NCI-H1417 treated with DMSO at 0.1 percent for 48 hours (cell line): ENCODE measurements around the gene CHRD.
A peak's percentile ranks its signal among the peaks of the same experiment; 100 is the strongest.

Experiments used
- DNase-seq: peaks from one replicate; lab custom pipeline; 2025; lab: John Stamatoyannopoulos, UW

CHRD gene

DNA sequence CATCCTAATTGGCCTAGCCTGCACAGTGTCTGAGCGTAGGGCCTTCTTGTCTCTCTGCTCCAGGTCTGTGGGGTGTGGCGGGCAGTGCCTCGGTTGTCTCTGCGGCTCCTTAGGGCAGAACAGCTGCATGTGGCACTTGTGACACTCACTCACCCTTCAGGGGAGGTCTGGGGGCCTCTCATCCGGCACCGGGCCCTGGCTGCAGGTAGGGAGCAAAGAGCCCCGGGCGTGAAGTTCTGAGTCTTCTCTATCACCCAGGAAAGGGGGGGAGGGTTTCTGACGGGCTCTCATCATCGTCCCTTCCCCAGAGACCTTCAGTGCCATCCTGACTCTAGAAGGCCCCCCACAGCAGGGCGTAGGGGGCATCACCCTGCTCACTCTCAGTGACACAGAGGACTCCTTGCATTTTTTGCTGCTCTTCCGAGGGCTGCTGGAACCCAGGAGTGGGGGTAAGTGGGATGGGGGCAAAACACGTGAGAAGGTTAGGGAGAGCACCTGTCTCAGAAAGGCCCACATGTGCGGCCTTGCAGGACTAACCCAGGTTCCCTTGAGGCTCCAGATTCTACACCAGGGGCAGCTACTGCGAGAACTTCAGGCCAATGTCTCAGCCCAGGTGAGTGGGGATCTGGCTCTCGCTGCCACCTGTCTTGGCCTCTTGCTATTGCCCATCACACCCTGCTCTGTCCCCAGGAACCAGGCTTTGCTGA, 2.6 kb downstream of the CHRD start:
- DNase-seq, result no peak

DNA sequence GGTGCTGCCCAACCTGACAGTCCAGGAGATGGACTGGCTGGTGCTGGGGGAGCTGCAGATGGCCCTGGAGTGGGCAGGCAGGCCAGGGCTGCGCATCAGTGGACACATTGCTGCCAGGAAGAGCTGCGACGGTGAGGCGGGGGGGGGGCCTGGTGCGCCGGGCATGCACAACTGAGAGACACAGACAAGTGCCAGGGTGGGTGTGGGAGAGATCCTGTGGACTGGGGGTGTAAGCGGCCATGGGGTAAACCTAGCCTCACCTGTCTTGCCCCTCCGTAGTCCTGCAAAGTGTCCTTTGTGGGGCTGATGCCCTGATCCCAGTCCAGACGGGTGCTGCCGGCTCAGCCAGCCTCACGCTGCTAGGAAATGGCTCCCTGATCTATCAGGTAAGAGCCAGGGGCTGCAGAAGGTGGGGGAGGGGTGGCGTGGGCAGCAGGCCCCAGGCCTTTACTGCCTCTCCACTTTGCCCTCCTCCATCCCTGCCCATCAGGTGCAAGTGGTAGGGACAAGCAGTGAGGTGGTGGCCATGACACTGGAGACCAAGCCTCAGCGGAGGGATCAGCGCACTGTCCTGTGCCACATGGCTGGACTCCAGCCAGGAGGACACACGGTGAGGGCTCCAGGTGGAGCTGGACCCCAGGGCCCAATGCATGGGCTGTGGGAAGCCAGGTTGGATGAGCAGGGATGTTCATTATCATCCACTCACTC, 3.3 kb downstream of the CHRD start:
- DNase-seq, result no peak

DNA sequence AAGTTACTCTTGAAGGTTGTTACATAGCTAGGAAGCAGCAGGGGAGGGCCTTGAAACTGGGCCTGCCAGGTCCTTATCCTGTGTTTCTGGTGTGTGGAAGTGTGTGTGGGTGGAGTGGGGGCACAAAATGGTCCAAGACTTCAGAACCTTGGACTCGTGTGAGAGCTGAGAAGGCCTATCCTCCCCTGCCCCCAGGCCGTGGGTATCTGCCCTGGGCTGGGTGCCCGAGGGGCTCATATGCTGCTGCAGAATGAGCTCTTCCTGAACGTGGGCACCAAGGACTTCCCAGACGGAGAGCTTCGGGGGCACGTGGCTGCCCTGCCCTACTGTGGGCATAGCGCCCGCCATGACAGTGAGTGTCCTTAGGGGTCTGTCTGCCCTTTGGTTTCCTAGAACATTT, 4.5 kb downstream of the CHRD start:
- no peak for DNase-seq

DNA sequence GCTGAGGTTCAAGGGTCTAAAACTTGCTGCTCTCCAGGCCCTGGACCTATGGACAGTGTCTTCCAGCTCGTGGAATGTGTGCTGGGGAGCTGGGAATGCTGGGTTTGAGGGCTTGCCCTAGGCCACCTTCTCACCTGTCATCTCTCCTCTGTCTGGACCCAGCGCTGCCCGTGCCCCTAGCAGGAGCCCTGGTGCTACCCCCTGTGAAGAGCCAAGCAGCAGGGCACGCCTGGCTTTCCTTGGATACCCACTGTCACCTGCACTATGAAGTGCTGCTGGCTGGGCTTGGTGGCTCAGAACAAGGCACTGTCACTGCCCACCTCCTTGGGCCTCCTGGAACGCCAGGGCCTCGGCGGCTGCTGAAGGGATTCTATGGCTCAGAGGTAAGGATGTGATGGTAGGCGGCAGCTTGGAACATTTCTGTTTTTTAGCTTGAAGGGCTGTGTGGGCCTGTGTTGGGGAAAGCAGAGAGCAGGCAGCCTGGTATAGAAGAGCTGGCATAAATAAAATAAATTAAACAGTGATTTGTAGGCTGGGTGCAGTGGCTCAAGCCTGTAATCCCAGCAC, 5.1 kb downstream of the CHRD start:
- no peak for DNase-seq

DNA sequence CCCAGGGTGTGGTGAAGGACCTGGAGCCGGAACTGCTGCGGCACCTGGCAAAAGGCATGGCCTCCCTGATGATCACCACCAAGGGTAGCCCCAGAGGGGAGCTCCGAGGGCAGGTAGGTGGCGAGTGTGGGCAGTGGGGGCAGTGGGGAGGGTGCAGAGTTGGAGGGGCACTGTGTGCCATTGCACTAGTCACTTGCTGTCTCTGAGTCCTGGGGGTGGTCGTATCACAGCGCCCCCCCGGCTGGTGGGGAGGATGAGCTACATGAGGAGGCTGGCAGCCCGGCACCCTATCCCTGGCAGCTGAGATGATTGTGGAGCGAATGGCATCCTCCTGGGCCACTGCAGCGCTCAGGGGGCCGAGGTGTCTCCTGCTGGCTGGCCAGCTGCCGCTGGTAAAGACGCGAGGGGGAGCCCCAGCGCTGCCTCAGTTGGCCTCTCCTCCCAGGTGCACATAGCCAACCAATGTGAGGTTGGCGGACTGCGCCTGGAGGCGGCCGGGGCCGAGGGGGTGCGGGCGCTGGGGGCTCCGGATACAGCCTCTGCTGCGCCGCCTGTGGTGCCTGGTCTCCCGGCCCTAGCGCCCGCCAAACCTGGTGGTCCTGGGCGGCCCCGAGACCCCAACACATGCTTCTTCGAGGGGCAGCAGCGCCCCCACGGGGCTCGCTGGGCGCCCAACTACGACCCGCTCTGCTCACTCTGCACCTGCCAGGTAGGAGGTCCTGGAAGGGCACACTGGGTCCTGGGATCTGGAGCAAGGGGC, 6.4 kb downstream of the CHRD start:
- DNase-seq, result no peak

DNA sequence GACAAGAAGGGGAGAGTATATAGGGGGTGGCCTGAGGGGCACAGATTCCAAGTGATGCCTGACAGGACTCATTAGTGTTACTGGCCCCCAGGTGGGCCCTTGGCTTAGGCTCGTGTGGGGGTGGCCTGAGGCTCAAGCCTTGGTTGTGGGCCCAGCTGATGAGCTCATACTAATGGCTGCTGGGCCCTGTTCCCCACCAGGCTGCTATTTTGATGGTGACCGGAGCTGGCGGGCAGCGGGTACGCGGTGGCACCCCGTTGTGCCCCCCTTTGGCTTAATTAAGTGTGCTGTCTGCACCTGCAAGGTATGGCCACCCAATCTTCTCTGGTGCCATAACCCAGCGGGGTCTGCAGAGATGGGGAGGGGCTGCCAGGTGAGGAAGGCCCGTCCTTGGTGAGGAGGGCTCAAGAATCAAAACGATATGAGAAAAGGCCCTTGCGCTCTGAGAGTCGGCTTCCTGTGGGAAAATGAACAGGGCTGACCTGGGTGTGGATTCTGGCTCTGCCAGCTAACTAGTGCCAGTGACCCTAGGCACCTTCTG, 7.4 kb downstream of the CHRD start:
- no peak for DNase-seq

DNA sequence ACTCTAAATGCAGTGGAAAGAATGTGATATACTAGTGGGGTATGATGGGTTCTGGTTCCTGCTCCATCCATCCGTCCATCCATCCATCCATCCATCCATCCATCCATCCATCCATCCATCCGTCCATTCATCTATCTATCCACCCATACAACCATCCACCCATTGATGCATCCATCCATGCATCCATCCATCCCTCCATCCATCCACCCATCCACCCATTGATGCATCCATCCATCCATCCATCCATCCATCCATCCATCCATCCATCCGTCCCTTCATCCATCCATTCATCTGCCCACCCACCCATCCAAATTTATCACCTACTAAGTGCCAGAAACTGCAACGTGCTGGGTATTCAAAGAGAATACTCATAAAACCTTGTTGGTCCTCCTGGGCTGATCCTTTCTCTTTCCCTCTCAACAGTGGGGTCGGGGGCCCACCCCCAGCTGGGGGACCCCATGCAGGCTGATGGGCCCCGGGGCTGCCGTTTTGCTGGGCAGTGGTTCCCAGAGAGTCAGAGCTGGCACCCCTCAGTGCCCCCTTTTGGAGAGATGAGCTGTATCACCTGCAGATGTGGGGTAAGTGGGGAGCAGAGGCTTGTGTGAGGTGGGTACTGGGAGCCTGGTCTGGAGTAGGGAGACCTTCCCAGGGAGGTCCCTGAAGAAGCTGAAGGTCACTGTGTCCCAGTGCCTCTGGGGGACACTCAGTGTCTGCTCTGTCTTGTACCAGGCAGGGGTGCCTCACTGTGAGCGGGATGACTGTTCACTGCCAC, 8.5 kb downstream of the CHRD start:
- no peak for DNase-seq

DNA sequence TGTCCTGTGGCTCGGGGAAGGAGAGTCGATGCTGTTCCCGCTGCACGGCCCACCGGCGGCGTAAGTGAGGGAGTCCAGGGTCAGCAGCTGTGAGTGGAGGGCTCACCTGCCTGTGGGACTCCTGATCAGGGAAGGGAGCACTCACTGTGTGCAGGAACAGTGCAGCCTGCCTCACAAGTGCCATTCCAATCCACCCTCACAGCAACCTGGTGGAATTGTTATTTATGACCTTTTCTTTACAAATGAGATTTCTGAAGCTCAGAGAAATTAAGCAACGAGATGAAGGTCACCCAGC, 9.0 kb downstream of the CHRD start:
- DNase-seq, result no peak

DNA sequence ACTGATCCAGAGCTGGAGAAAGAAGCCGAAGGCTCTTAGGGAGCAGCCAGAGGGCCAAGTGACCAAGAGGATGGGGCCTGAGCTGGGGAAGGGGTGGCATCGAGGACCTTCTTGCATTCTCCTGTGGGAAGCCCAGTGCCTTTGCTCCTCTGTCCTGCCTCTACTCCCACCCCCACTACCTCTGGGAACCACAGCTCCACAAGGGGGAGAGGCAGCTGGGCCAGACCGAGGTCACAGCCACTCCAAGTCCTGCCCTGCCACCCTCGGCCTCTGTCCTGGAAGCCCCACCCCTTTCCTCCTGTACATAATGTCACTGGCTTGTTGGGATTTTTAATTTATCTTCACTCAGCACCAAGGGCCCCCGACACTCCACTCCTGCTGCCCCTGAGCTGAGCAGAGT, 9.5 kb downstream of the CHRD start:
- DNase-seq, result no peak

DNA sequence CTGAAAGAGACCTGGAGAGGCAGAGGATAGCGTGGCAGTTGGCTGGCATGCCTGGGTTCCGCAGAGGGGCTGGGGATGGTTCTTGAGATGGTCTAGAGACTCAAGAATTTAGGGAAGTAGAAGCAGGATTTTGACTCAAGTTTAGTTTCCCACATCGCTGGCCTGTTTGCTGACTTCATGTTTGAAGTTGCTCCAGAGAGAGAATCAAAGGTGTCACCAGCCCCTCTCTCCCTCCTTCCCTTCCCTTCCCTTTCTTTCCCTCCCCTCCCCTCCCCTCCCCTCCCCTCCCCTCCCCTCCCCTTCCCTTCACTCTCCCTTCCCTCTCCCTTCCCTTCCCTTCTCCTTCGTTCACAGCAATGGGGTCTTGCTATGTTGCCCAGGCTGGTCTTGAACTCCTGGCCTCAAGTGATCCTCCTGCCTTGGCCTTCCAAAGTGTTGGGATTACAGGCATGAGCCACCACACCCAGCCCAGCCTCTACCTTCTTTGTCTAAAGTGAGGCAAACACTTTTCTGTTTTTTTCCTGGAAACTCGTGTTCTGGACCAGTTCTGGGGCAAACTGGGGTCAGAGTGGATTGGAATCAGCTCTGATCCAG, 10.2 kb downstream of the CHRD start:
- no peak for DNase-seq

DNA sequence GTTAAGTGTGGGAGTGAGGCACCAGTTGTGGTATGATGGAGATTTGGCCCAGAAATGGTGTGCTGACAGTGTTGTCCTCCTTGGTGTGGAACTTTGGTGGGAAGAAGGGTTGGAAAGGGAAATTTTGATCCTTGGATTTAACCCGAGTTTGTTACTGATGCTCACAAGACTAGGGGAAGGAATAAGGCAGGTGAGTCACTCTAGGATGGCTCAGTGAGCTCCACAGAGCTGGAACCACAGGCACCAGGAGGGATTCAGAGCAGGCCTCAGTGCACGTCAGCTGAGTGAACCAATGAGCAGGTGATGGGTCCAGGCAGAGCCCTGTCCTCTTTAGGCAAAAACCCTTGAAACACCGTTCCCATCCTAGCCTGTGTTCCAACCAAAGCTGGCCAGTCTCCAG, 11.4 kb downstream of the CHRD start:
- DNase-seq, result no peak

DNA sequence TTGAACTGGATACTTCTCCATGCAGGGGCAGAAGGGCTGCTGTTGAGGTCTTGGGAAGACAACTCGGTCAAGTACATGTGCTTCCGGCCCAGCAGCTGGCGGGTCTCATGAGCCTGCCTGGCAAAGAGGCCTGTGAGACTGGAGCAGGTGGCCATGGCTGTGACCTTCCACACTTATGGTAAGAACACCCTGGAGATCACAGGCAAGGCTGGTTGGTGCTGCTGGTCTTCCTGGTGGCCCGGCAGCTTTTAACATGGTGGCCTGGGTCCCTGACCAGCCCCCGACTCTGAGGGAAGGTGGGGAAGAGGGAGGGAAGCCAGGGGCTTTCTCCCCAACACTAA, 15.4 kb downstream of the CHRD start:
- DNase-seq, result no peak

DNA sequence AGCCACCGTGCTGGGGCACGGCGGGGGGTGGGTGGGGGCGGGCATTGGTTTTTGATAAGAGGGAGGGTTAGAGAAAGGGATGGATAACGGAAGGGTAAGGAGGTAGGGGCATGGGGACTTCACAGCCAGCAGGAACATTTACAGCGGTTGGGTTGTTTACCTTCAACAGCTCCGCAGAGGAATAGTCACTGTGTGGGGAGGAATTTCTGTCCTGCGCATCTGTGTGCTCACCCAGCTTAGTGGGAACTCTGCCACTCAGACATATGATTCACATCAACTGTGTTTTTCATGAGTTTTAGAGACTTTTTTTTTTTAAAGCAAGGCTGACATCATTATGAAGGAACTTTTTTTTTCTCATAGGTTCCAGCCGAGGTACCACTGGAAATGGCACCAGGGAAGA, 19.6 kb downstream of the CHRD start:
- DNase-seq, result no peak

DNA sequence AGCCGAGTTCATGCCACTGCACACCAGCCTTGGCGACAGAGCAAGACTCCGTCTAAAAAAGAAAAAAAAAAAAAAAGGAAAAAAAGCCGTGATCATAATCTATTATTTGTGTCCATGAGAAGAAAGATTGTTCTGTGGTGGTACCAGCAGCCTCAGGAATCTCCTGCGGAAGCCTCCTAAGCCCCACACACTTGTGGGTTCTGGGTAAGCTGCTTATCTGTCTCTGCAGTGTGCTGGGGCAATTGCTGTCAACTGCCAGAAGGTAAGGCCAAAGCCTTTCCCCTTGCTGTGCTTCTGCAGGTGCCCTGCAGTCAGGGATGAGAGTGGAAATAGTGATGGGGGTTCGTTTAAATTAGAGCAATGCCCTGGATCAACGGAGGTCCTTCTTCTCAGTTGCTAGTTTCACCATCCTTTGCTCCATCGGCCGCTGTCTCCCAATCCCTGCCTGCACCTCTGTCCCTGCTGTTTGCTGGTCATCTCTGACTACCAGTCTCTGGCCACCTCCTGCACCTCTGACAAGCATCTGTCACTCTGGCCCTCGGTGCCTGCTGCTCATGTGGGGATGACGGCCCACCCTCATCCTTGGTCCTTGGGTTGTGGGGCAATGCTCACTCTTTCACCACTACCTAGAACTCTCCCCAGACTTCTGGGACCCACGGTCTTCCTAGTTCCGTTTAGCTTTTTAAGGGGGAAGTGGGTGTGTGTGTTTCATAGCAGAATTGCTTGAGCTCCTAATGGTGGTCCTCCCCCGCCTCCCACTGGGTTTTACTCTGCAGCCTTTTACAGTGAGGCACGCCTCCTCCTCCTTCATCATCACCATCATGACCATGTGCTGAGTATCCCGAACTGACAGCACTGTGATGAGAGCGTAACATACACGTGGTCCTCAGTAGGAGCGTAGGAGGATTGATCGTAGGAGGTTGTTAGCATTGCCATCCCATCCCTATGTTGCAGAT, 25.5 kb downstream of the CHRD start:
- DNase-seq, result no peak

DNA sequence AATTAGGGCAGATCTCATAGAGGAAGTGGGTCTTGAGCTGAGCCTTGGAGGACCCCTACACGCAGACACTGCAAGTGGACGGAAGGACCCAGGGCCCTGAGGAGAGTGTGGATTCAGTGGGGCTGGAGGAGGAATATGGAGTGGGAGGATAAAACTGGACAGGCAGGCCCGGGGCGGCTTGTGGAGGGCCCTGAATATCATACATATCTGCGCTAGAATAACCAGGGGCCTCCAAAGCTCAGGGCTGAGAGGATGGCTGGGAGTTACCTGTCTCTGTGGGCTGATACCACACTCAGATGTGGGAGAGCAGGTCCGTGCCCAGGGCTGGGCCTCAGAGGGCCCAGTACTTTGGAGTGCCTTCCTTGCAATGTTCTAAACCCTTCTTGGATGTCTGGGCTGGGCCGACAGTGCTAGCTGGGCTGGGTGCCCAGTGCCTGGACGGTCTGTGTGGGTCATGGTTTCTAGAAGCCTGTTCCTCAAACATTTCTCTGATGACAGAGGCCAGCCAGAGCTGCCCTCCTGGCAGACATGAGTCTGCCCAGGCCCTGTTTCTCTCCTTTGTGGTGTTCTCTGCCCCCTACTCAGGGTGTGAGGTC, 29.6 kb downstream of the CHRD start:
- DNase-seq, result no peak

DNA sequence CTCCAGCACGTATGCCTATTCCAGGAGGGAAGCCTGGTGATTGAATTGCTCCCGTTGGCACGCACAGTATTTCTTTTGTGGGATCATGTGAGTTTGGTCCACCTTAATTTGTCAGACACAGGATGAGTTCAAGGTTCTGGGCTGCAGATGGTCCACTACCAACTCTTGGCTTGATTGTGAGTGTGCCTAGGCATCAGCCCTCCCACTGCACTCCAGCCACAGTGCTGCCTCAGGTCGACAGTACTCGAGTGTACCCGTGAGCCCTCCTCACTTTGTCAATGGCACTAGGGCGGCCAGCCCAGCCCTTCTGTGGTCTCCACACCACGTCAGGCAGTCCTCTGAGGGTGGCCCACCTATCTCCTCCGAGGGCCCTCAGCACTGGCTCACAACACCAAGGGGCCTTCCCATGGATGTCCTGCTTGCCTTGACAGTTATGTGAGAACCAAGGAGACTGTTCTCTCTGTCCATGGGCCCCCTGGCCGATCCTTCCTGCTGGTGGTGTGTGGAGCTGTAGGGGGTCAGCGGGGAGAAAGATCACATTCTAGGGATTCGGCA, 30.2 kb downstream of the CHRD start:
- no peak for DNase-seq

DNA sequence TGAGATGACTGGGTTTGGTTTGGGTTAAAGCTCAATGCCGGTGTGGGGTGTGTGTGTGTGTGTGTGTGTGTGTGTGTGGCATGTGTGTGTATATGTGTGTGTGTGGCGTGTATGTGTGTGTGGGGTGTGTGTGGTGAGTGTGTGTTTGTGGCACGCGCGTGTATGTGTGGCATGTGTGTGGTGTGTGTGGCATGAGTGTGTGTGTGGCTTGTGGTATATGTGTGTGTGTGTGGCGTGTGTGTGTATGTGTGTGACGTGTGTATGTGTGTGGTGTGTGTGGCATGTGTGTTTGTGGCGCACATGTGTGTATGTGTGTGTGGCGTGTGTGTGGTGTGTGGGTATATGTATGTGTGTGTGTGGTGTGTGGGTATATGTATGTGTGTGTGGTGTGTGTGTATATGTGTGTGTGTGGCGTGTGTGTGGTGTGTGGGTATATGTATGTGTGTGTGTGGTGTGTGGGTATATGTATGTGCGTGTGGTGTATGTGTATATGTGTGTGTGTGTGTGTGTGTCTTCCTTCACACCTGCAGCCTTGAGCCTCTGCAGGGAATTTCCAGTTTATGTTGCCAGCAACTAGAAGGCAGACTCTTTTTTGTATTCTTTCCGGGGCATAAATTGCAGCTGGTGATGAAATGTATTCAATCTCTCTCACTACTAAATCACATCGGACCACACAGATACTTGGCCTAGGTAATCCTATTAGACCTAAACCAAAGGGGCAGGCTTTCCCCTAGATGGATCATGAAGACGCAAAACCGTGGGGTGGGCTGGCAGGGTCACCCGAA, 34.8 kb downstream of the CHRD start:
- DNase-seq, result no peak

DNA sequence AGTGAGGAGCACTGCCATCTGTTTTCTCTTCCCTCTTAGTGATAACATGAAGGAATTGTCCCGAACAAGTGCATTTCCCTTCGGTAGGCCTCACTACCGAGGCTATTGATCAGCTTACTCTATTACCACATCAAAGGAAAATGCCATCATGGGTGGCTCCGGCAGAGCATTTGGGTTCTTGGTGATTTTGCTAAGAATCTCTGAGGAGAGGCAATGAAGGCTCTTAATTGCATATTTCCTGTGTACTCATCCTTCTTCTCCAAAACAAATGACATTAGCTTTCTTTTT, 35.3 kb downstream of the CHRD start:
- DNase-seq, result no peak

DNA sequence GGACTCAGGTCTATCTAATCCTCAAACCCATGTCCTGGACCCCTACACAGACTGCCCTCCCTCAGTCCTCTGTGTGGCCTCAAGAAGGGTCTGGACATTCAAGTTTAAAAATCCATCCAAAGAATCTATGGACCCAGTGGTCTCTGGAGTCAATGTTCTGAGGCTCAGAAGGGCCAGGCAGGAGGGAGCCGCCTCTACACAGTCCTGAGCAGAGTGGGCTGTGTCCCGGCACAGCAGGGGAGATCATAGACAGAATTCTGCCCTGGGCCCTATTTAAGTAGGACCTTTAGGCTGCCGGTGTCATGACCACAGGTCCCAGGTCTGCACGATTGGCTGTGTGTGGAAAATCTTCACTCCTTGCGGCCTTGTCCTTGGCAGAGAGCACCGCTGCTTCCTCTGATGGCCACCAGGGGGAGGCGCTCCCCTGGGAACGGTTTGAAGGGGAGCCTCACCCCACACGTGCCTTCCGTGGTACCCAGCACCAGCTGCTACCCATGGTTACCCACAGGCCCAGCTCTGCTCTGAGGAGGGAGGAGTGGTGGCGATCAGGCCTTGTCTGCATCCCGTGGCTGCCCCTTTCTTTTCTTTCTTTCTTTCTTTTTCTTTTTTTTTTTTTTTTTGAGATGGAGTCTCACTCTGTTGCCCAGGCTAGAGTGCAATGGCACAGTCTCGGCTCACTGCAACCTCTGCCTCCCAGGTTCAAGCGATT, 37.9 kb downstream of the CHRD start:
- peak; percentile 17 for DNase-seq
